Measurements from ENCODE around the gene LDLRAD3.

LDLRAD3 gene

DNA sequence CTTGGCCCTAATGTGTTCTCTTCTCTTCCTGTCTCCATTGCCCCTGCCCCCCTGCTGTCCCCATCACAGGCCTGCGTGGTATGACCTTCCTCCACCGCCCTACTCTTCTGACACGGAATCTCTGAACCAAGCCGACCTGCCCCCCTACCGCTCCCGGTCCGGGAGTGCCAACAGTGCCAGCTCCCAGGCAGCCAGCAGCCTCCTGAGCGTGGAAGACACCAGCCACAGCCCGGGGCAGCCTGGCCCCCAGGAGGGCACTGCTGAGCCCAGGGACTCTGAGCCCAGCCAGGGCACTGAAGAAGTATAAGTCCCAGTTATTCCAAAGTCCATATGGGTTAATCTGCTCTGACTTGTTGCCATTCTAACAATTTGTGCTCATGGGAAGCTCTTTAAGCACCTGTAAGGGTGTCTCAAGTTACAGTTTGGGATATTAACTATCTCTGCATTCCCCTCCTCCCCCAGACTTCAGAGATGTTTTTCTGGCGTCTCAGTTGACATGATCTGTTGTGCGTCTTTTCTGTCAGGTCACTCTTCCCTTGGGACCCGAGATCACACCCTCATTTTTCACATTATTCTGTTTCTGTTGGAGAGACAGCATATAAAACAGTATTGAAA, 285.3 kb downstream of the LDLRAD3 start:
- no peak overlapping the region for H3K4me3 ChIP-seq (replicated peaks; ENCODE audit: low read depth, low read length)
- no peak for DNase-seq (ENCODE audit: low read depth)
- TF ChIP-seq, protein P1, sequence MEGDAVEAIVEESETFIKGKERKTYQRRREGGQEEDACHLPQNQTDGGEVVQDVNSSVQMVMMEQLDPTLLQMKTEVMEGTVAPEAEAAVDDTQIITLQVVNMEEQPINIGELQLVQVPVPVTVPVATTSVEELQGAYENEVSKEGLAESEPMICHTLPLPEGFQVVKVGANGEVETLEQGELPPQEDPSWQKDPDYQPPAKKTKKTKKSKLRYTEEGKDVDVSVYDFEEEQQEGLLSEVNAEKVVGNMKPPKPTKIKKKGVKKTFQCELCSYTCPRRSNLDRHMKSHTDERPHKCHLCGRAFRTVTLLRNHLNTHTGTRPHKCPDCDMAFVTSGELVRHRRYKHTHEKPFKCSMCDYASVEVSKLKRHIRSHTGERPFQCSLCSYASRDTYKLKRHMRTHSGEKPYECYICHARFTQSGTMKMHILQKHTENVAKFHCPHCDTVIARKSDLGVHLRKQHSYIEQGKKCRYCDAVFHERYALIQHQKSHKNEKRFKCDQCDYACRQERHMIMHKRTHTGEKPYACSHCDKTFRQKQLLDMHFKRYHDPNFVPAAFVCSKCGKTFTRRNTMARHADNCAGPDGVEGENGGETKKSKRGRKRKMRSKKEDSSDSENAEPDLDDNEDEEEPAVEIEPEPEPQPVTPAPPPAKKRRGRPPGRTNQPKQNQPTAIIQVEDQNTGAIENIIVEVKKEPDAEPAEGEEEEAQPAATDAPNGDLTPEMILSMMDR (IDR thresholded peaks at IDR 0.05; ENCODE audit: low read length, missing control alignments) = no peak

DNA sequence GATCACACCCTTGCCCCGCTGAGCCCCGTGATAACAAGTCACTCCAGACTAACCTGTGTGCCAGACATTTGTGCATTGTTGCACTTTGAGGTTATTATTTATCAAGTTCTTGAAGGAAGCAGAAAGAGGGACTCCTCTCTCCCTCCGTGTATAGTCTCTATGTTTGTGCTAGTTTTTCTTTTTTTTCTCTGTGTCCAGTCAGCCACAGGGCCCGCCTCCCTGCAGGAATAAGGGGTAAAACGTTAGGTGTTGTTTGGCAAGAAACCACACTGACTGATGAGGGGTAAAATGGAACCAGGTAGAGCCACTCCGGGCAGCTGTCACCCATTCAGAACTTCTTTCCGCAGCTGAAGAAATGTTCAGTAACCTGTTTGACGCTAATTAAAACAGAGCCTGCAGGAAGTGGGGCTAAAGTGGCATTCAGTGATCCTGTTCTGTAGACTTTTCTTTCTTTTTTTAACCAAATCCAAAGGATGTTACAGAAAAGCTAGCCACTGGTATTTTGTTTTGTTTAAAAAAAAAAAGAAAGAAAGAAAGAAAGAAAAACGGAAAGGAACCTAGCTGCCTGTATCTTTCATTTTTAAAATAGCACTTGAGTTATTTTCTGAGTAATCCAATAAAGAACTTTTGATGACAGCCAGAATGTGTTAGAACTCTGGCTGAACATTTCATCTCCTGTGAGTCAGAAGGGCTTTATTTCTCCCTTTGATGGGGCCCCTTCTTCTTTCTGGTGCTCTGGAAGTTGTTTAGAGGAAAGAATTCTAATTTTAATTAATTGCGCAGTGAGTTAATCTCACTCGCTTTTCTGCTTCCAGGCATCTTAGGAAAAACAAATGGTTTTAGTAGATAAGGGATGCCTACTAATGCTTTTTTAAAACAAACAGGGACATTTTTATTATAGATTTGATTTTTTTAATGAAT, 287.2 kb downstream of the LDLRAD3 start:
- H3K4me3 ChIP-seq (replicated peaks; ENCODE audit: low read depth, low read length) = no peak overlapping the region
- TF ChIP-seq, protein P1 (IDR thresholded peaks at IDR 0.05; ENCODE audit: low read length, missing control alignments) = no peak
- DNase-seq (ENCODE audit: low read depth) = peak; percentile 59

DNA sequence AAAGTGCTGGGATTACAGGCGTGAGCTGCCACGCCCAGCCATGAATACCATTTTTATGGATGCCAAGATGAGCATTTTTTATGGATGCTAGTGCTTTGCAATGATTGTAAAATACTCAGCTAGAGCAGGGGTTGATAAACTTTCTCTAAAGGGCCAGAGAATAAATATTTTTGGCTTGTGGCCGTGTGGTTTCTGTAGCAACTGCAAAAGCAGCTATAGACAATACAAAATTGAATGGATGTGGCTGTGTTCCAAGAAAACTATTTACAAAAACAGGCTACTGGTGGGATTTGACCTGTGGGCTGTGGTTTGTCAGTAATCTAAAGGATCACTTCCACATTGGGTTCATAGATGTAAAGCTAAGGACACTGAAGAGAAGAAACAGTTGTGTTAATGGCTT, 289.3 kb downstream of the LDLRAD3 start:
- H3K4me3 ChIP-seq (replicated peaks; ENCODE audit: low read depth, low read length) = no peak overlapping the region
- peak; percentile 87 for DNase-seq (ENCODE audit: low read depth)
- TF ChIP-seq, protein P1 (IDR thresholded peaks at IDR 0.05; ENCODE audit: low read length, missing control alignments) = no peak

DNA sequence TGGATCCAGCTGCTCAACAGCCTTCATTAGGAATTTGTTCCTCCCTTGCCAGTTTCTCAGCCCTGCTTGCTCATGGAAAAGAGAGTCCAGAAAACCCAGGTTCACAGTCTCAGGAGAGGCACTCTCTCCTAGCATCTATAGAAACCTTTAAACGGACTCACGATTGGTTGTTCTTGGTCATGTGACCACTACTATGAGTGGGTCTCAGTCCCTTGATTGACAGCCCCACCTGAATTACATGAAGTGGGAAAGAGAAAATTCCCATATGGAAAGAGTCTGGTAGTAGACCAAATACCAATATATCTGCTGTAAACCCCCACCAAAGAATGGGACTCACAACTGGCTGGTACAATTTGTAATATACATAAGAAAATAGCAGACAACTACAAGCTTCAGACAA, 291.0 kb downstream of the LDLRAD3 start:
- H3K4me3 ChIP-seq (replicated peaks; ENCODE audit: low read depth, low read length) = no peak overlapping the region
- no peak for DNase-seq (ENCODE audit: low read depth)
- TF ChIP-seq, protein P1 (IDR thresholded peaks at IDR 0.05; ENCODE audit: low read length, missing control alignments) = no peak

DNA sequence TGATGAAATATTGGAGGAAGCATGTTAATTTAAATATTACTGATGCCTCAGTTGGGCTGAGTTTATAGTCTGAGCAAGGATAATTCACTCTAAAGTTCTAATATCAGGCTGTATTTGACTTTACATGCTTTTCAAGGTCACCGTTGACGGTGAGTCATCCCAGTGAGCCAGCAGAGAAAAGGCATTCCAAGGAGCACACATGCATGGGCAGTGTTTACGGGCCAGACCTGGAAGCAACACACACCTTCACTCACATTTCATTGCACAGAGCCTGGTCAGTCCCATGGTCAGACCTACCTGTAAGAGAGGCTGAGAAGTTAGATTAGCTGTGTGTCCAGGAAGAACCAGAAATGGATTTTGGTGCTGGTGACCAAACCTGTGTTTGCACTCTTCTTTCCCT, 291.9 kb downstream of the LDLRAD3 start:
- H3K4me3 ChIP-seq (replicated peaks; ENCODE audit: low read depth, low read length) = no peak overlapping the region
- TF ChIP-seq, protein P1 (IDR thresholded peaks at IDR 0.05; ENCODE audit: low read length, missing control alignments) = no peak
- DNase-seq (ENCODE audit: low read depth) = peak; percentile 24

DNA sequence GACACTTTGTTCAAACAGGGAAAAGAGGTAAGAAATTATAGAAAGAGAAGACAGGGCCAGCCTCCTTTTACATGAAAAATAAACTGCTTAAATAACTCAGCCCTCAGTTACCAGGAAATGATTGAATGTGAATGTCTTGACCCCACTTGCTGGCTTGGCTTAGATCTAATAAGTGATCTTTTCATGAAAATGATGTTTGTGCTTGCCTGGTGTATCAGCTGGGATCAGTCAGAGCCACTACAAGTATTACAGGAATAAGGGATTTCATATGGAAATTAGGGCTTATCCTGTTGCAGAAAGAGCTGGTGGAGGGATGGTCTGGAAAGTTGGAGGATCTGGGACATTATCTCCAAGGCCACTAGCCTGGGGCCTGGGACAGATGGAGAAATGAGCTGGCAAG, 293.5 kb downstream of the LDLRAD3 start:
- TF ChIP-seq, protein P1 (IDR thresholded peaks at IDR 0.05; ENCODE audit: low read length, missing control alignments) = no peak
- no peak overlapping the region for H3K4me3 ChIP-seq (replicated peaks; ENCODE audit: low read depth, low read length)
- DNase-seq (ENCODE audit: low read depth) = no peak

Data from fibroblast of pulmonary artery (primary cell).